Measurements from ENCODE around the gene ATP2C1.
"Not testable (repeated sequence)": the region's sequence is repeated elsewhere in the genome, so short reads cannot be mapped to it uniquely, and the experiment has no call there.

The ATP2C1 gene, protein sequence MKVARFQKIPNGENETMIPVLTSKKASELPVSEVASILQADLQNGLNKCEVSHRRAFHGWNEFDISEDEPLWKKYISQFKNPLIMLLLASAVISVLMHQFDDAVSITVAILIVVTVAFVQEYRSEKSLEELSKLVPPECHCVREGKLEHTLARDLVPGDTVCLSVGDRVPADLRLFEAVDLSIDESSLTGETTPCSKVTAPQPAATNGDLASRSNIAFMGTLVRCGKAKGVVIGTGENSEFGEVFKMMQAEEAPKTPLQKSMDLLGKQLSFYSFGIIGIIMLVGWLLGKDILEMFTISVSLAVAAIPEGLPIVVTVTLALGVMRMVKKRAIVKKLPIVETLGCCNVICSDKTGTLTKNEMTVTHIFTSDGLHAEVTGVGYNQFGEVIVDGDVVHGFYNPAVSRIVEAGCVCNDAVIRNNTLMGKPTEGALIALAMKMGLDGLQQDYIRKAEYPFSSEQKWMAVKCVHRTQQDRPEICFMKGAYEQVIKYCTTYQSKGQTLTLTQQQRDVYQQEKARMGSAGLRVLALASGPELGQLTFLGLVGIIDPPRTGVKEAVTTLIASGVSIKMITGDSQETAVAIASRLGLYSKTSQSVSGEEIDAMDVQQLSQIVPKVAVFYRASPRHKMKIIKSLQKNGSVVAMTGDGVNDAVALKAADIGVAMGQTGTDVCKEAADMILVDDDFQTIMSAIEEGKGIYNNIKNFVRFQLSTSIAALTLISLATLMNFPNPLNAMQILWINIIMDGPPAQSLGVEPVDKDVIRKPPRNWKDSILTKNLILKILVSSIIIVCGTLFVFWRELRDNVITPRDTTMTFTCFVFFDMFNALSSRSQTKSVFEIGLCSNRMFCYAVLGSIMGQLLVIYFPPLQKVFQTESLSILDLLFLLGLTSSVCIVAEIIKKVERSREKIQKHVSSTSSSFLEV

DNA sequence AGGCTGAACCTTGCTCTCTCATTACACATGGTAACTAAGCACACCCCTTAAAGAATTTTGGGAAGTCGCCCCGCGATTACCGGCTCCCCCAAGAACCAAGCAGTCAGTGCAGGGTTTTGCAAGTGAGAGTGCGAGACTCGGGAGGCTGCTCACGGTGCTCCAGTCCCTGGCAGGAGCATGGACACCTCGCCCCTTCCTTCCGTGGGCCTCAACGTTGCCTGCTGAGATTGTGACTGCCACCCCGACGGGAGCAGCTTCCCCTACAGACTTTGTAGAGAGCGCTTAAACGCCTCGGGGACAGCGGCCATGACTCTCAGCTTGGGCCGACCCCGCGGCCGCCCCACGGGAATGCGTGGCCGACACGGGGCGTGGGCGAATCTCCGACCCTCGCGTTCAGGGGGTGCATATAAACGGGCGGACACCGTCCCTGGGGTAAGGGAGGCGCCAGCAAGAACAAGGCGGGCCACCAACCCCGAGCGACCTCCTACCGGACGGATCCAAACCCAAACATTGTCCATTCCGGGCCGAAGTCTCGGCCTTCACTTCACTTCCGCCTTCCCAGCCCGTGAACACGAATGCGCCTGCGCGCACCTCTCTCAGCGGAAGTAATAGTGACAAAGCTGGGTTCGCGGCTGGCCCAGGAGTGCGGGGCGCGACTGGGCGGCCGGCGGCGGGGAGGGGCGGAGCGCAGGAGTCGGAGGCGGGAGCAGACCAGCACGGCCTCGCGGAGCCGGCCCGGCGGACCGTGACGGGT lies at the start of gene ATP2C1:
Gene ATP2C1, plus strand, starts transcription at position 709 of the 754 bp plus-strand sequence. CDS start 686 bp downstream, outside the sequence.
- DNase-seq (ENCODE audit: low spot score), result peak; percentile 94

DNA sequence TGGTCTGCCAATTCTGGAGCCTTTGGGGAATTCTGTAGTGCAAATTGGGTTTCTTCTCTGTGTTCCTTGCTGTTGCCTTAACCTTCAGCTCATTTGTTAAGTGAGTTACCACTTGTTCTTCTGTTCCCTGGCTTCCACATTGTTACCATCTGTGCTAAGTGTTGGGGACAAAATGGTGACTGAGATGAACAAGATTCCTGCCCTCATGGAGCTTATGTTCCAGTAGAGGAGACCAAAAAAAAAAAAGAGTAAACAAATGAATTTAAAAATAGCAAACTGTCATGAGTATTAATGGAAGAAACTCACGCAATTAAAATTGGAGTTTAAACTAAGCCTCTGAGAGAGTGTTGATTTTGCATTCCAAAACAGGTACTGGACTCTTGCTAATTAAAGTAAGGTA lies 49.4 kb upstream of the ATP2C1 start:
- no peak for DNase-seq (ENCODE audit: low spot score)

DNA sequence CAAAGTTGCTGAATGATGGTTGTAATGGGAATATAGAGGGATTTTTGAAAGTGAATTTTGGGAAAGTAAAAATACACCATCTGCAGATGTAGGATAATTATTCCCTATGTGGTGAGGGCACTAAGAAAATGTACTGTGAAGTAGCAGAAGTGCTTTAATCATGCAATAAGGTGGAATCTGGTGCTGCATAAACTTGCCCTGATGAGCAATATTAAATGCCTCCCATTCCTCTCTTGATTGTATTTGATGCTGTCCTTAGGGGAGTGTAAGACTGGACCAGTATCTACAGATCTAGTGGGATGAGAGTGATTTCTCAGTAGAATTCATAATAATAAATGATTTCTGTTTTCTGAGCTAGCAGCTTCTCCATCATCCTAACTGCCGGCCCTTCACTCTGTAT lies 47.7 kb upstream of the ATP2C1 start:
- DNase-seq (ENCODE audit: low spot score), result no peak

DNA sequence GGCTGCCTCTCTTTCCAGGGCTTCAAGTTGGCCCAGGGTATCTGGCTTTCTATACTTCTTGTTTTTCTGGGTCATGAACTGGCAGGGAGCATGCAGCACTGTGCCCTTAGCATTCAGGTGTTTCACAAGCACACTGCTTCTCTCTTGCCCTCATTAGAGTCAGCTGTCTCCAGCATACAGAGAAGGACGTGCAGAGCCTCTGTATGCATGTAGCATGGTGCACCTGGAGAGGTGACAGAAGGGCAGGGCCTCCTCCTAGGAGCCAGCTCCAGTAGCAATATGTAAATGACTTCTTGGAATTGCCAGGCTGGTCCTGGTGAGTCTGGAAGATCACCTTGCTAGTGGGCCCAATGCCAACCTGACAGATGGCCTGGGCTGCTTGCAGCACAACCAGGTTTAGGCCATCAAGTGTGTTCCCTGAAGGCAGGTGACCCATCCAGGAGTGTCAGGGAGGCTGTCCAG lies 44.8 kb upstream of the ATP2C1 start:
- DNase-seq (ENCODE audit: low spot score), result peak; percentile 98

DNA sequence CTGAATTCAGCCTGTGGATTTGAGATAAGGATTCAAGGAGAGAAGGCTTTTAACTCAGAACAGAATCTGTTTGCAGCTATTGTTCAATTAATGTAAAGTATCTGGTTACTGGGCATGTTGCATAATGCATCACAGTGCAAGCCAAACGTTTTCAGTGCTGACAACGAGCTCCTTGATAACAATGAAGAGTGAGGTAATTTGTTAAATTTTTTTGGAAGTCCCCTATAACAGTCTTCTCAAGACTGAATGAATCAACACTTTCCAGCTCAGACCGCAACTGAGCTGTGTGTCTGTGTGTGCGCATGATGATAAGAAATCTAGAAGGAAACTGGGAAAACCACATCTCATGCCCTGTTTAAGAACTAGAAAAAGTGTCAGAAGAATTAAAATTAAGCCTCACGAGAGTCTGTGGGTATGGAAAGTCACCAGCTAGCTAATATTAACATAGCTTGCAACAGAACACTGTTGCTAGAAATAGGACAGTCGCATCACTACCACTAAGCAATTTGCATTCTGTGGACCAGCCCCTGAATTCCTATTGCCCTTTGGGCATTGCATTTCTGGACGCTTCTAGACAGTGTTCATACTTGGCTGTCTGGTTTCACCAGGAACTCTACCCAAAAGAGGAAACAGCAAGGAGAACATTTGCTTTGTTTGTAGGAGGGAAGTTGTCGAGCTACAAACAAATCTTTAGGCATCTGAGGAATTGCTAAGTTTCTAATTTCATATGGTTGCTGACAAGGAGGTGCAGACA lies 43.7 kb upstream of the ATP2C1 start:
- no peak for DNase-seq (ENCODE audit: low spot score)

DNA sequence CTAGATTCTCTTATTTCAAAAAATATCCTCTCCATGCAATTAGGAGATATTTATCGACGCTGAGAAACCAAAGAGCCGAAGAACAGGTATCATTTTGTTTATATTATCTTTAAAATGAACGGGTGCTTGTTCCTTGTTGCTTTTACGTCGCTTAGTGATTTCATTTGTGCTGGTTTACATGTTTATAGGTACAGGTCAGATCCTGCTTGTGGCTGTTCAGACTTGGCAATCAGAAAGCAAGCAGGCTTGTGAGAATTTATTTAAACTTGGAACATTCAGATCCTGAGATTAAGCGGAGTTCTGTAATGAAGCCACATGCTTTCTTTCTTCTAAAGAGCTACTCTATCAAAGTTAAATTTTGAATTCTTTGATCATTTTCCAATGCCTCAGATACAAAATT lies 43.0 kb upstream of the ATP2C1 start:
- DNase-seq (ENCODE audit: low spot score), result no peak

DNA sequence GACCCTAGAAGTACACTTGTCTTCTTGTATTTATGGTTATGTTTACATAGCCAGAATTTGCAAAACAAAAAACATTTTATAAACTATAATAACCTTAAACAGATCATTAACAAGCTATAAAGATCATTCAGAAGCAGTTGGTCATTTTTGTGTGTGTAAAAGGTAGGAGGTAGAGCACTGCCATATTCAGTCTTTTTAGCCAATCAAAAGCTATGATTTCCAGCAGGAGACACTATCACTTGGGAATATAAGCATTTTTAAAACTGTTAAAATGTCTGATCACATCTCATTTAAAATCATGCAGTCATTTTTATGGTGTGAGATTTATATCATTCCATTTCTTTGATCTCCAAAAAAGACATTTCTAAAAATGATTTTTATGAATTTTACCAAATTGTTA lies 42.6 kb upstream of the ATP2C1 start:
- DNase-seq (ENCODE audit: low spot score), result no peak

DNA sequence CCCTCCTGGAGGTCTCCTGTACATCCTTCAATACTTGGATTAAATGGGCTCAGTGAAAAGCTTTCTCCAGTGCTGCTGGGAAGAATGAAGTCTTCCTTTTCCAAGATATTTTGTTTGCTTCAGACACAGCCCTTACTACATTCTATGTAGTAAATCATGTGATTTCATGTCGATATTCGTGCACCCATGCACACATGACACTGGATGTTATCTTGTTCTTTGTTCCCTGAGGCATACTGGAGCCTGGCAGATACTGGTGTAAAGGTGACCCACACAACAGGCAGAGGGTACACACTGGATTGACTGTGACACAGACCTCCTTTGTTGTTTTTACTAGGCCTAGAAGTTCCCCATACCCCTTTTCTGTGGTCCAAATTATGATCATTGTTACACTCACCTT lies 40.3 kb upstream of the ATP2C1 start:
- no peak for DNase-seq (ENCODE audit: low spot score)

DNA sequence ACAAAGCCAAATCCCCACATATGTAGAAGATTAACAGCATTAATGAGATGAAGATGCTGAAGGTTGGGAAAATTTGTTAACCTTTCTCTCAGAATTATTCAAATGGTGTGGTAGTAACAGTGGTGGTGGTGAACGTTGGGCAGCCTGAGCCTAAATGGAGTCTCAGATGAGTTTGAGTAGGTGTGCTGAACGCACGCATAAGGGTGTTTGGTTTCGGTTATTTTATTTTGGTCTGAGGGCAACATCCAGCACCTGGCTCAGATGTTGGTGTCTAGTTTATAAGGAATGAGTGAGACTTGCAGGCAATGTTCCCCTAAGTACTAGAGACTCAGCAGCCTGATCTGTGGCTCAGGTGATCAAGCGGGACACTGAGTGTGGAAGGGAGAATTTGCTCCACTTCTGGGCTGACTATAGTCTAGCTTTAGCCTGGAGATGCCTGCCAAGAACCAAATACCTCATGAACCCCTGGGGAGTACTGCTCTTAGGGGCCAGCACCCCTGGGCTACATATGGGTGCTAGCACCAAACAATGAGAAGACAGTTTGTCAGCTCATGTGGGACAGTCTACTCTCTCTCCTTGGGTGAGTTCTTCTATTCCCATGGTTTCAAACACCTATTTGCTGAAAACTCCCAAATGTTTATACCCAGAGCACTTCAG lies 39.5 kb upstream of the ATP2C1 start:
- DNase-seq (ENCODE audit: low spot score), result no peak

DNA sequence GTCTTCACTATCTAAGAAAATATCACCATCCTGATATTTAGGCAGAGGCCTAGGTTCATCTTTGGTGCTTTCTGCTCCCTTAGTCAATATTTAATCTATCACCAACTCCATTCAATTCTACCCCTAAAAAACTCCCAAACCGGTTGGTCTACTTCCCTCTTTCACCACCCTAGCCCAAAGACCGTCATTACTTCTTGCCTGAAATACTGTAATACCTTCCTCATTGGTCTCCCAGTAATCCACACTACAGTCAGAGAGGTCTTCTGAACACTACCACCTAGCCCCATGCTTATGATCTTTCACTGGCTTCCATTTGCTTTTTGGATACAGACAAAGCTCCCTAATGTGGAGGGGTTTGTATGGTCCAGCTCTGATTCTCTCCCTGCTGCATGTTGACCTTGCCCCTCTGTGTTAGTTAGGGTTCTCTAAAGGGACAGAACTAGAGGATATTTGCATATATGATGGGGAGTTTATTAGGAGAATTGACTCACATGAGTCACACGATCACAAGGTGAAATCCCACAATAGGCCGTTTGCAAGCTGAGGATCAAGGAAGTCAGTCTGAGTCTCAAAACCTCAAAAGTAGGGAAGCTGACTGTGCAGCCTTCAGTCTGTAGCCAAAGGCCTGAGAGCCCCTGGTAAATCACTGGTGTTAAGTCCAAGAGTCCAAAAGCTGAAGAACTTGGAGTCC lies 36.4 kb upstream of the ATP2C1 start:
- DNase-seq (ENCODE audit: low spot score), result no peak

DNA sequence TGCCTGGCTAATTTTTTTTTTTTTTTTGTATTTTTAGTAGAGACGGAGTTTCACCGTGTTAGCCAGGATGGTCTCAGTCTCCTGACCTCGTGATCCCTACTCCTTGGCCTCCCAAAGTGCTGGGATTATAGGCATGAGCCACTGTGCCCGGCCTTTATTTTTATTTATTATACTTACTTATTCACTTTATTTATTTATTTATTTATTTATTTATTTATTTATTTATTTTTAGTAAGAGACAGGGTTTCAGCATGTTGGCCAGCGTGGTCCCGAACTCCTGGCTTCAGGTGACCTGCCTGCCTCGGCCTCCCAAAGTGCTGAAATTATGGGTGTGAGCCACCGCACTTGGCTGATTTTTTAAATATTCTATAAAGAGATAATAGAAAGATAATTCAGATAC lies 31.8 kb upstream of the ATP2C1 start:
- not testable (repeated sequence) for DNase-seq (ENCODE audit: low spot score)

DNA sequence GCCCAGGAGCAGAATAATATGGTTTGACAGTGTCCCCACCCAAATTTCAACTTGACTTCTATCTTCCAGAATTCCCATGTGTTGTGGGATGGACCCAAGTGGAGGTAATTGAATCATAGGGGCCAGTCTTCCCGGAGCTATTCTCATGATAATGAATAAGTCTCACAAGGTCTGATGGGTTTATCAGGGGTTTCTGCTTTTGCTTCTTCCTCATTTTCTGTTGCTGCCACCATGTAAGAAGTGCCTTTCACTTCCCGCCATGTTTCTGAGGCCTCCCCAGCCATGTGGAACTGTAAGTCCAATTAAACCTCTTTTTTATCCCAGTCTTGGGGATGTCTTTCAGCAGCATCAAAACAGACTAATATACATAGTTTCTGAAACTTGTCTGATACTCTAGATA lies 28.4 kb upstream of the ATP2C1 start:
- DNase-seq (ENCODE audit: low spot score), result no peak

DNA sequence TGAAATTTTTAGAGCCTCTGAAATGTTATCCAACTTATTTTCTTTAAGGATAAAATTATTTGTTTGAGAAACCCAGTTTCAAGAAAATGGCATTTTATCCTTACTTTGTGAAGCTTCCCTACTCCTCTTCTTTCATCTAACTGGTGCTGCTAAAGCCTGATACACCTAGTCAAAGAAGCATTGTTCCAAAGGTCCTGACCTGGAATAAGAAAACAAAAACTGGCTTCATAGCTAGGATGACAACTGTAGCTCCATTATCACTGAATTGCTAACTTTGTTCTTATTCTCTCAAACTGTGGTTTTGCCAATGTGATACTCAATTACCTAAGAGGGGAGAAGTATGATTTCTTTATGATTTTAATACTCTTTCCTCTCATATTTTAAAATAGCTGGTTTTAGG lies 27.6 kb upstream of the ATP2C1 start:
- DNase-seq (ENCODE audit: low spot score), result no peak

DNA sequence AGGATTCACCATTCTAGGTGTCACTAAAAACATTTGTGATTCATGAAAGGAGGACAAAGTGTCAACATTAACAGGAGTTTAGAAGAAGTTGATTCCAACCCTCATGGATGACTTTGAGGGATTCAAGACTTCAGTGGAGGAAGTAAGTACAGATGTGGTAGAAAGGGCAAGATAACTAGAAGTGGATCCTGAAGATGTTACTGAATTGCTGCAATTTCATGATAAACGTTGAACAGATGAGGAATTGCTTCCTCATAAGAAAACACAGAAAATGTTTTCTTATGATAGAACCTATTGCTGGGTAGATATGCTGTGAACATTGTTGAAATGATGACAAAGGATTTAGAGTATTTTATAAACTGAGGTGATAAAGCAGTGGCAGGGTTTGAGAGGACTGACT lies 23.5 kb upstream of the ATP2C1 start:
- DNase-seq (ENCODE audit: low spot score), result no peak

DNA sequence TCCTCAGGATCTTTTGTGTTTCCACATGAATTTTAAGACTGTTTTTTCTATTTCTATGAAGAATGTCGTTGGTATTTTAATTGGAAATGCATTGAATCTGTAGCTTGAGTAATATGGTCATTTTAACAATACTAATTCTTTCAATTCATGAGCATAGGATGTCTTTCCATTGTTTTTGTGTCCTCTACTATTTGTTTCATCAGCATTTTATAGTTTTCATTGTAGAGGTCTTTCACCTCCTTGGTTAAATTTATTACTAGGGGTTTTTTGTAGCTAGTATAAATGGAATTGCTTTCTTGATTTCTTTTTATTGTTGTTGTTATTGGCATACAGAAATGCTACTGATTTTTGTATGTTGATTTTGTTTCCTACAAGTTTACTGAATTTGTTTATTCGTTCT lies 17.3 kb upstream of the ATP2C1 start:
- no peak for DNase-seq (ENCODE audit: low spot score)

DNA sequence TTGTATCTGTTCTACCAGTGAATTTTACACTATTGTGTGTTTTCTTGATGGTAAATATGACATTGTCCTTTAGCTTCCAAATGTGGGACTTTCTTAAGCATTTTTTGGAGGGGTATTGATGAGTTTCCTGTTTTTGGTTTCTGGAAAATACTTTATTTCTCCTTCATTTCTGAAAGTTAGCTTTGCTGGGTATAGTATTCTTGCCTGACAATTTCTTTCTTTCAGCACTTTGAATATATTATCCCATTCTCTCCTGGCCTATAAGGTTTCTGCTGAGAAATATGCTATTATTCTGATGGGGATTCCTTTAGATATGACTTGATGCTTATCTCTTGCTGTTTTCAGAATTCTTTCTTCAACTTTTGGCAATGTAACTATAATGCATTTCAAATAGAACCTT lies 15.4 kb upstream of the ATP2C1 start:
- DNase-seq (ENCODE audit: low spot score), result no peak

DNA sequence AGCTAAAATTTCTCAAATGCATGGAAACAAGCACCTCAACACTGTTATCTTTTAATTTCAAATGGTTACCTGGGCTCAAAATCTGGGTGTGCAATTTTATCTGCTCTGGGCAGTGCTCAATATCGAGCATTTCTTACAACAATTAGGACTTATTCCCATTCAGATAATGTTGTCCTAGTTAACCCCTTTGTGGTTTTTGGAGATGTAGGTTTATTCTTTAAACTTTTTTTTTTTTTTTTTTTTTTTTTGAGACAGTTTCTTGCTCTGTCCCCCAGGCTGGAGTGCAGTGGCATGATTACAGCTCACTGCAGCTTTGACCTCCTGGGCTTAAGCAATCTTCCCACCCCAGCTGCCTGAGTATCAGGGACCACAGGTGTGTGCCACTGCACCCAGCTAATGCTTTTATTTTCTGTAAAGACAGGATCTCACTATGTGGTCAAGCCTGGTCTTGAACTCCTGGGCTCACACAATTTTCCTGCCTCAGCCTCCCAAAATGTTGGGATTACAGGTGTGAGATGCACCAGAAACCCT lies 4.4 kb upstream of the ATP2C1 start:
- DNase-seq (ENCODE audit: low spot score), result no peak

DNA sequence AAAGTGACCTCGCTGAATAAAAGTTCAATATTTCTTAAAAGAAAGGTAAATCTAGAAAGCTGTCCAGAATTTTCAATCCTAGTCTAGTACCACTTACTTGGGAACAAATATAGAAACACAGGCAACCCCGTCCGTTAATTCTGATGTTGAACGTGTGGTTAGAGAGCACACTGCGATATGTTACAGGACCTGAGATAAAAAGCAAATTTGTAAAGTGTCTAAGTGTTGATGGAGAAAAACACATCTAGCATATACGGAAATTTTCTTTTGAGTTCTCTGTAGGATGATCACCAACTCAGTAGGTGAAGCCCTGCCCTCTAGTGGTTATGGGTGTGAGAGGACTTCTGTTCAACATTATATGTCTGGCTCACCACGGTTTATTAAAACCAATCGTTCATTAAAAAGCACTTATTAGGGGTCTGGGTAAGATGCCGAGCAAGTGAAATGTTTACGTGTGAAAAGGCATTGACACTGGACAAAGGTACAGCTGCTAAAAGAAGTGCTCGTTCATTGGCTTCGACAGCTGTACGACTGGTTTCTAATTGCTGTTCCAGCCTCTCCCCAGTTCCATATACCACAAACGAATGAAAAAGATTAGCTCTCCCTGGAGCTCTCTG lies 1.0 kb upstream of the ATP2C1 start:
- DNase-seq (ENCODE audit: low spot score), result peak; percentile 94

DNA sequence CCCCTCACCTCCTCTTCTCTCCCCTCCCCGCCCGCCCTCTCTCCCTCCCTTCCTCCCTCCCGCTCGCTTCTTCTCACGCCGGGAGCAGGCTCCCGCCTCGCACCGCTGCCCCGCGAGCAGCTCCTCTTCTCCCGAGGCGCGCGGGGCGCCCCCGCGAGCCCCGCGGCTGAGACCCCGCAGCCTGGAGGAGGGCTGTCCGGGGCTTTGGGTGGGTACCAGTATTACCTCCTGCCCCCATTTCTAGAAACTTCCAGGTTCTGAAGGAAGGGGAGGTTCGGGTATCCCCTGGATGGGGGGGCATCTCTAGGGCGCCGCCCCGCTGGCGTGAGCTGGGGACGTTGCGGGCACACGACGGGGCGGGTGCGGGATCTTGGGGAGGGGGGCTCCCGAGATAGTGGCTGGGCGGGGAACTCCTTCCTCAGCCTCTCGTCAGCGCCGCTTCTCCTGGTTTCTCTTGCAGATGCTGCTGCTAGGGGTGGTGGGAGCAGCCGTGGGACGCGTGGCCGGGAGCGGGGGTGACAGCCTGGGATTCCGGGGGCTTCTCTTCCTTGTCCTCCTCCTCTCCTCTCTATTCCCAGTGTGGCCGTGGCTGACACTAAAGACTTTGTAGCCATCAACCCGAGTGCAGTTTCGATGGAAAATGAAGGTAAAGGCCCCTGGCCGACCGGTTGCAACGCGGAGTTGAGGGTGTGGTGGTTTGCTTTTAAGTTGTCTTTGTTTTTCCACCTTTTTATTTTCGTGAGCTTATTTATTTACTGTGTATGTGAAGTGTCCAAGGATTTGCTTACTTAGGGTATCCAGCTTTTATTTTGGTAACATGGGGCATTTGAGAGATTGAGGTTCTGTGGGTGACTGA lies 474 bp downstream of the ATP2C1 start:
- peak; percentile 25 for DNase-seq (ENCODE audit: low spot score)
